RWPE2 (cell line): Measurements from ENCODE around the gene LYAR.

Experiments used
- ATAC-seq: fragments of 200-7000 bp; cut with Tn5 transposase; 3 replicates; pipeline ENCODE4 v1.9.1; 2021; ENCODE audit warnings: low read depth
- DNase-seq: peaks from one replicate; pipeline ENCODE4 v3.0.0-alpha.2; 2020; ENCODE audit warnings: low spot score
- H3K27ac ChIP-seq: fragments of 450-650 bp; 2 replicates; pipeline ENCODE4 v1.5.1; 2017; ENCODE audit warnings: mild to moderate bottlenecking; ENCODE audit not compliant: poor library complexity, severe bottlenecking
- H3K27me3 ChIP-seq: fragments of 250-450 bp; sonication (Bioruptor Pico); 2 replicates; pipeline ENCODE4 v1.5.1; 2021; ENCODE audit warnings: mild to moderate bottlenecking, moderate library complexity; ENCODE audit not compliant: insufficient read depth, poor library complexity, severe bottlenecking
- H3K36me3 ChIP-seq: fragments of 250-450 bp; sonication (Bioruptor Pico); 2 replicates; pipeline ENCODE4 v1.5.1; 2020; ENCODE audit warnings: low read depth, mild to moderate bottlenecking, moderate library complexity
- H3K4me1 ChIP-seq: fragments of 250-450 bp; sonication (Bioruptor Pico); 2 replicates; pipeline ENCODE4 v1.5.1; 2021; ENCODE audit warnings: mild to moderate bottlenecking, moderate library complexity; ENCODE audit not compliant: insufficient read depth, poor library complexity, severe bottlenecking
- H3K4me3 ChIP-seq: fragments of 250-450 bp; sonication (Bioruptor Pico); 2 replicates; pipeline ENCODE4 v1.5.1; 2021; ENCODE audit warnings: mild to moderate bottlenecking, moderate library complexity; ENCODE audit not compliant: severe bottlenecking
- H3K9me3 ChIP-seq: fragments of 250-450 bp; sonication (Bioruptor Pico); 2 replicates; pipeline ENCODE4 v1.5.1; 2021; ENCODE audit warnings: mild to moderate bottlenecking, moderate library complexity; ENCODE audit not compliant: severe bottlenecking
- CTCF ChIP-seq: fragments of 450-650 bp; IDR thresholded peaks from one replicate; pipeline ENCODE4 v1.5.1; 2017; ENCODE audit warnings: mild to moderate bottlenecking, moderate library complexity; ENCODE audit not compliant: poor library complexity, severe bottlenecking

LYAR gene

GRCh38 chr4:4277531-4277930, 12.4 kb downstream of the LYAR start:
- peaks cover 87% of the 10 kb centered on the region for H3K36me3 ChIP-seq
- DNase-seq (no peak), ATAC-seq (no peak)
- no peak overlapping the region for H3K27ac ChIP-seq
- H3K4me3 ChIP-seq: no peak overlapping the region
- TF ChIP-seq CTCF: no peak
- no peaks in the 10 kb centered on the region for H3K4me1 ChIP-seq
- H3K27me3 ChIP-seq: no peaks in the 10 kb centered on the region
- no peaks in the 10 kb centered on the region for H3K9me3 ChIP-seq

GRCh38 chr4:4274226-4274625, 15.7 kb downstream of the LYAR start:
- no peak for TF ChIP-seq CTCF
- no peaks in the 10 kb centered on the region for H3K27me3 ChIP-seq
- ATAC-seq (no peak), DNase-seq (no peak)
- peaks cover 79% of the 10 kb centered on the region for H3K36me3 ChIP-seq
- H3K27ac ChIP-seq: no peak overlapping the region
- no peaks in the 10 kb centered on the region for H3K9me3 ChIP-seq
- H3K4me1 ChIP-seq: peaks cover 7% of the 10 kb centered on the region
- H3K4me3 ChIP-seq: no peak overlapping the region

- Histone ChIP-seq H3K27me3 (no peaks in the 10 kb centered on the region), H3K4me1 (peaks cover 7% of the 10 kb centered on the region), H3K4me3 (no peak overlapping the region), H3K27ac (no peak overlapping the region), H3K9me3 (no peaks in the 10 kb centered on the region), H3K36me3 (peaks cover 71% of the 10 kb centered on the region)
- no peak for DNase-seq
- no peak for TF ChIP-seq CTCF
- no peak for ATAC-seq
These were observed 18.0 kb downstream of the LYAR start for GRCh38 chr4:4271912-4272311.

GRCh38 chr4:4270529-4270928, 19.4 kb downstream of the LYAR start:
- Histone ChIP-seq H3K4me1 (peaks cover 7% of the 10 kb centered on the region), H3K4me3 (no peak overlapping the region), H3K27ac (peak overlapping the region; percentile 56), H3K27me3 (no peaks in the 10 kb centered on the region), H3K9me3 (no peaks in the 10 kb centered on the region), H3K36me3 (peaks cover 63% of the 10 kb centered on the region)
- DNase-seq (no peak), ATAC-seq (no peak)
- TF ChIP-seq CTCF: no peak

GRCh38 chr4:4269856-4270255, 20.1 kb downstream of the LYAR start:
- peaks cover 7% of the 10 kb centered on the region for H3K4me1 ChIP-seq
- ATAC-seq: peak; percentile 92
- H3K27ac ChIP-seq: peak overlapping the region; percentile 56
- no peaks in the 10 kb centered on the region for H3K27me3 ChIP-seq
- no peaks in the 10 kb centered on the region for H3K9me3 ChIP-seq
- no peak for TF ChIP-seq CTCF
- H3K36me3 ChIP-seq: peaks cover 59% of the 10 kb centered on the region
- DNase-seq: no peak
- H3K4me3 ChIP-seq: no peak overlapping the region
